GM23338 (cell line): ENCODE results near the gene TRAF5. TPM values are rescaled to one million over a fixed set of nuclear protein-coding genes. Genes with fewer than 3 reads are reported as not detected.

Experiments
- ATAC-seq: fragments of 200-7000 bp; cut with Tn5 transposase; 3 replicates; pipeline ENCODE4 v1.9.1; 2020
- DNase-seq: peaks from one replicate; pipeline ENCODE4 v3.0.0-alpha.2; 2015; ENCODE audit warnings: low spot score
- H2AFZ ChIP-seq: fragments of 200-600 bp; sonication (generic); 2 replicates; pipeline ENCODE4 v1.8.0; 2016; ENCODE audit warnings: antibody characterized with exemption, mild to moderate bottlenecking, moderate library complexity
- H3F3A ChIP-seq: fragments of 200-600 bp; sonication (generic); replicated peaks from 2 replicates; pipeline ENCODE4 v1.8.0; 2017; ENCODE audit warnings: antibody characterized with exemption, mixed run types, low read depth
- H3K27ac ChIP-seq: fragments of 200-600 bp; sonication (generic); 2 replicates; pipeline ENCODE4 v1.6.1; 2016; ENCODE audit warnings: low read depth
- H3K27me3 ChIP-seq: fragments of 200-600 bp; sonication (generic); 2 replicates; pipeline ENCODE4 v1.8.0; 2016; ENCODE audit warnings: mild to moderate bottlenecking, mixed run types, moderate library complexity; ENCODE audit not compliant: insufficient read depth
- H3K36me3 ChIP-seq: fragments of 200-600 bp; sonication (generic); 2 replicates; pipeline ENCODE4 v1.8.0; 2016; ENCODE audit warnings: mild to moderate bottlenecking; ENCODE audit not compliant: insufficient read depth
- H3K4me1 ChIP-seq: fragments of 200-600 bp; sonication (generic); 2 replicates; pipeline ENCODE4 v1.8.0; 2016; ENCODE audit warnings: mild to moderate bottlenecking, moderate library complexity; ENCODE audit not compliant: insufficient read depth
- H3K4me2 ChIP-seq: fragments of 200-600 bp; sonication (generic); 2 replicates; pipeline ENCODE4 v1.7.1; 2017; ENCODE audit warnings: mixed run types
- H3K4me3 ChIP-seq: fragments of 200-600 bp; sonication (generic); 2 replicates; pipeline ENCODE4 v1.6.1; 2016; ENCODE audit warnings: mixed run types
- H3K79me2 ChIP-seq: fragments of 200-600 bp; sonication (generic); replicated peaks from 2 replicates; pipeline ENCODE4 v1.8.0; 2017; ENCODE audit warnings: mild to moderate bottlenecking; ENCODE audit not compliant: insufficient read depth
- H3K9me2 ChIP-seq: fragments of 200-600 bp; sonication (generic); 2 replicates; pipeline ENCODE4 v1.8.0; 2017; ENCODE audit not compliant: insufficient read depth
- H4K20me1 ChIP-seq: fragments of 200-600 bp; sonication (generic); replicated peaks from 2 replicates; pipeline ENCODE4 v1.8.0; 2017; ENCODE audit warnings: mild to moderate bottlenecking; ENCODE audit not compliant: insufficient read depth
- H3K27ac Mint-ChIP-seq: 2 replicates; pipeline ENCODE4 v1.8.0; 2020; ENCODE audit warnings: inconsistent platforms, mild to moderate bottlenecking, moderate library complexity, mixed read lengths
- H3K27me3 Mint-ChIP-seq: 3 replicates; pipeline ENCODE4 v1.8.0; 2022; ENCODE audit warnings: low read depth, mild to moderate bottlenecking, moderate library complexity, mixed read lengths, inconsistent platforms; ENCODE audit not compliant: insufficient read depth, poor library complexity
- H3K36me3 Mint-ChIP-seq: 3 replicates; pipeline ENCODE4 v1.8.0; 2021; ENCODE audit warnings: low read depth, mild to moderate bottlenecking, inconsistent platforms, moderate library complexity, mixed read lengths
- H3K4me1 Mint-ChIP-seq: 3 replicates; pipeline ENCODE4 v1.8.0; 2020; ENCODE audit warnings: mild to moderate bottlenecking, inconsistent platforms, mixed read lengths
- H3K4me3 Mint-ChIP-seq: 3 replicates; pipeline ENCODE4 v1.8.0; 2021; ENCODE audit warnings: moderate library complexity, mild to moderate bottlenecking, inconsistent platforms, mixed read lengths
- H3K9me3 Mint-ChIP-seq: 3 replicates; pipeline ENCODE4 v1.8.0; 2020; ENCODE audit warnings: moderate library complexity, mild to moderate bottlenecking, inconsistent platforms, mixed read lengths
- CREB1 ChIP-seq: fragments of 250-450 bp; sonication (Bioruptor Pico); IDR thresholded peaks from 2 replicates; pipeline ENCODE4 v1.5.0; 2020; ENCODE audit warnings: low read depth, mild to moderate bottlenecking, moderate library complexity
- EZH2 ChIP-seq: fragments of 200-600 bp; sonication (generic); IDR thresholded peaks from one replicate; pipeline ENCODE4 v1.8.0; 2017; ENCODE audit warnings: antibody characterized with exemption, mild to moderate bottlenecking, low read depth; ENCODE audit not compliant: unreplicated experiment
- EZH2phosphoT487 ChIP-seq: fragments of 200-600 bp; sonication (generic); IDR thresholded peaks from one replicate; pipeline ENCODE4 v1.8.1; 2018; ENCODE audit warnings: antibody characterized with exemption; ENCODE audit not compliant: unreplicated experiment
- JUNB ChIP-seq: IDR thresholded peaks from one replicate; pipeline ENCODE4 v1.6.1; 2016; ENCODE audit warnings: antibody characterized with exemption; ENCODE audit not compliant: unreplicated experiment
- NANOG ChIP-seq: IDR thresholded peaks from 2 replicates; pipeline ENCODE4 v1.6.1; 2016; ENCODE audit warnings: antibody characterized with exemption, borderline replicate concordance
- POLR2AphosphoS5 ChIP-seq: IDR thresholded peaks from 2 replicates; pipeline ENCODE4 v1.6.1; 2016; ENCODE audit warnings: antibody characterized with exemption, low read depth
- STAT1 ChIP-seq: IDR thresholded peaks from one replicate; pipeline ENCODE4 v1.6.1; 2016; ENCODE audit warnings: antibody characterized with exemption; ENCODE audit not compliant: unreplicated experiment
- ZNF114 ChIP-seq: fragments of 250-450 bp; sonication (Bioruptor Pico); IDR thresholded peaks from 2 replicates; pipeline ENCODE4 v1.5.0; 2020; ENCODE audit warnings: mild to moderate bottlenecking, moderate library complexity
- ZNF331 ChIP-seq: fragments of 250-450 bp; sonication (Bioruptor Pico); IDR thresholded peaks from 2 replicates; pipeline ENCODE4 v1.5.0; 2020; ENCODE audit warnings: low read depth, mild to moderate bottlenecking, moderate library complexity
- polyA plus RNA-seq: library from polyadenylated mRNA; unstranded; fragments of >200 nt; fragmentation: Nextera tagmentation; extraction: Ambion mirVana; gene quantifications from 2 replicates; pipeline ENCODE4 v1.2.1, GENCODE V29; 2016
- total RNA-seq: library from RNA; depleted of rRNA; stranded (reverse); fragments of >200 nt; shearing (Covaris generic); gene quantifications from 2 replicates; pipeline ENCODE4 v1.2.3, GENCODE V29; 2014
- TF ChIP-seq, protein P1 (sequence below): IDR thresholded peaks from 2 replicates; pipeline ENCODE4 v1.6.1; 2016; ENCODE audit warnings: antibody characterized with exemption
- TF ChIP-seq, protein P2 (sequence below), 2 experiments: fragments of 200-600 bp in 1 of 2; sonication (generic) in 1 of 2; conservative IDR thresholded peaks; 2 replicates each; pipeline versions ENCODE4 v1.5.1 to v1.6.1; 2016 to 2017; ENCODE audit warnings: antibody characterized with exemption in 2 of 2, low read depth in 2 of 2, mild to moderate bottlenecking in 2 of 2, moderate library complexity in 1 of 2
- TF ChIP-seq, protein P3 (sequence below): IDR thresholded peaks from one replicate; pipeline ENCODE4 v1.6.1; 2018; ENCODE audit warnings: antibody characterized with exemption; ENCODE audit not compliant: unreplicated experiment
- TF ChIP-seq, protein P4 (sequence below): fragments of 250-450 bp; sonication (Bioruptor Pico); IDR thresholded peaks from 2 replicates; pipeline ENCODE4 v1.5.0; 2020; ENCODE audit warnings: mild to moderate bottlenecking, moderate library complexity

The TRAF5 gene
- total and polyA plus RNA-seq, 2 experiments from 2014 or later = 9.2 to 18.9 TPM

DNA sequence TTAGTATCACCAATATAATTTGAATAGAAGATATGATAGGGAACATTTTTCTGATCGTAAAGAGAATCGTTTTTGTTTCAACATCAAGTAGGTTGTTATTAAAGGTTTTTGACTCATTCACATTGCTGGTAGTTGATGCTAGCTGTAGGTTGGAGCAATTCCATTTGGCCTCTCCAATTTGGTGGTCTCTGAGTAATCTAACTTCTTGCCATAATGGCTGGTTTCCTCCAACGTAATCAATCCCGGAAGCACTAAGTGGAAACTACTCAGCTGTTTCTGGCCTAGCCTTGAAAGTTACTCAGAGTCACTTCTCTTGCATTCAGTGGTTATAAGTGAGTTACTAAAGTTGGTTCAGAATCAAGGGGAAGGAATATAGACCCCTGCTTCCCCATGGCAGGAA, 41.4 kb upstream of the TRAF5 start:
- H3K9me2 ChIP-seq = no peaks in the 10 kb centered on the region
- DNase-seq = no peak
- Mint-ChIP-seq H3K4me1 (no peaks in the 10 kb centered on the region), H3K4me3 (no peak overlapping the region), H3K27me3 (no peaks in the 10 kb centered on the region), H3K27ac (no peak overlapping the region), H3K36me3 (peaks cover 32% of the 10 kb centered on the region), H3K9me3 (no peaks in the 10 kb centered on the region)
- TF ChIP-seq, protein P1, sequence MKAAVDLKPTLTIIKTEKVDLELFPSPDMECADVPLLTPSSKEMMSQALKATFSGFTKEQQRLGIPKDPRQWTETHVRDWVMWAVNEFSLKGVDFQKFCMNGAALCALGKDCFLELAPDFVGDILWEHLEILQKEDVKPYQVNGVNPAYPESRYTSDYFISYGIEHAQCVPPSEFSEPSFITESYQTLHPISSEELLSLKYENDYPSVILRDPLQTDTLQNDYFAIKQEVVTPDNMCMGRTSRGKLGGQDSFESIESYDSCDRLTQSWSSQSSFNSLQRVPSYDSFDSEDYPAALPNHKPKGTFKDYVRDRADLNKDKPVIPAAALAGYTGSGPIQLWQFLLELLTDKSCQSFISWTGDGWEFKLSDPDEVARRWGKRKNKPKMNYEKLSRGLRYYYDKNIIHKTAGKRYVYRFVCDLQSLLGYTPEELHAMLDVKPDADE = no peak
- TF ChIP-seq, protein P2, sequence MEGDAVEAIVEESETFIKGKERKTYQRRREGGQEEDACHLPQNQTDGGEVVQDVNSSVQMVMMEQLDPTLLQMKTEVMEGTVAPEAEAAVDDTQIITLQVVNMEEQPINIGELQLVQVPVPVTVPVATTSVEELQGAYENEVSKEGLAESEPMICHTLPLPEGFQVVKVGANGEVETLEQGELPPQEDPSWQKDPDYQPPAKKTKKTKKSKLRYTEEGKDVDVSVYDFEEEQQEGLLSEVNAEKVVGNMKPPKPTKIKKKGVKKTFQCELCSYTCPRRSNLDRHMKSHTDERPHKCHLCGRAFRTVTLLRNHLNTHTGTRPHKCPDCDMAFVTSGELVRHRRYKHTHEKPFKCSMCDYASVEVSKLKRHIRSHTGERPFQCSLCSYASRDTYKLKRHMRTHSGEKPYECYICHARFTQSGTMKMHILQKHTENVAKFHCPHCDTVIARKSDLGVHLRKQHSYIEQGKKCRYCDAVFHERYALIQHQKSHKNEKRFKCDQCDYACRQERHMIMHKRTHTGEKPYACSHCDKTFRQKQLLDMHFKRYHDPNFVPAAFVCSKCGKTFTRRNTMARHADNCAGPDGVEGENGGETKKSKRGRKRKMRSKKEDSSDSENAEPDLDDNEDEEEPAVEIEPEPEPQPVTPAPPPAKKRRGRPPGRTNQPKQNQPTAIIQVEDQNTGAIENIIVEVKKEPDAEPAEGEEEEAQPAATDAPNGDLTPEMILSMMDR (conservative IDR thresholded peaks at IDR 0.05; ENCODE audit: low read depth in 2 of 2) = no peak
- TF ChIP-seq POLR2AphosphoS5 = no peak
- TF ChIP-seq, protein P3, sequence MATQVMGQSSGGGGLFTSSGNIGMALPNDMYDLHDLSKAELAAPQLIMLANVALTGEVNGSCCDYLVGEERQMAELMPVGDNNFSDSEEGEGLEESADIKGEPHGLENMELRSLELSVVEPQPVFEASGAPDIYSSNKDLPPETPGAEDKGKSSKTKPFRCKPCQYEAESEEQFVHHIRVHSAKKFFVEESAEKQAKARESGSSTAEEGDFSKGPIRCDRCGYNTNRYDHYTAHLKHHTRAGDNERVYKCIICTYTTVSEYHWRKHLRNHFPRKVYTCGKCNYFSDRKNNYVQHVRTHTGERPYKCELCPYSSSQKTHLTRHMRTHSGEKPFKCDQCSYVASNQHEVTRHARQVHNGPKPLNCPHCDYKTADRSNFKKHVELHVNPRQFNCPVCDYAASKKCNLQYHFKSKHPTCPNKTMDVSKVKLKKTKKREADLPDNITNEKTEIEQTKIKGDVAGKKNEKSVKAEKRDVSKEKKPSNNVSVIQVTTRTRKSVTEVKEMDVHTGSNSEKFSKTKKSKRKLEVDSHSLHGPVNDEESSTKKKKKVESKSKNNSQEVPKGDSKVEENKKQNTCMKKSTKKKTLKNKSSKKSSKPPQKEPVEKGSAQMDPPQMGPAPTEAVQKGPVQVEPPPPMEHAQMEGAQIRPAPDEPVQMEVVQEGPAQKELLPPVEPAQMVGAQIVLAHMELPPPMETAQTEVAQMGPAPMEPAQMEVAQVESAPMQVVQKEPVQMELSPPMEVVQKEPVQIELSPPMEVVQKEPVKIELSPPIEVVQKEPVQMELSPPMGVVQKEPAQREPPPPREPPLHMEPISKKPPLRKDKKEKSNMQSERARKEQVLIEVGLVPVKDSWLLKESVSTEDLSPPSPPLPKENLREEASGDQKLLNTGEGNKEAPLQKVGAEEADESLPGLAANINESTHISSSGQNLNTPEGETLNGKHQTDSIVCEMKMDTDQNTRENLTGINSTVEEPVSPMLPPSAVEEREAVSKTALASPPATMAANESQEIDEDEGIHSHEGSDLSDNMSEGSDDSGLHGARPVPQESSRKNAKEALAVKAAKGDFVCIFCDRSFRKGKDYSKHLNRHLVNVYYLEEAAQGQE = no peak
- no peak for TF ChIP-seq EZH2
- TF ChIP-seq CREB1 (CRISPR knock-in tag) = no peak
- no peak for TF ChIP-seq ZNF114 (CRISPR knock-in tag)
- TF ChIP-seq, protein P4, sequence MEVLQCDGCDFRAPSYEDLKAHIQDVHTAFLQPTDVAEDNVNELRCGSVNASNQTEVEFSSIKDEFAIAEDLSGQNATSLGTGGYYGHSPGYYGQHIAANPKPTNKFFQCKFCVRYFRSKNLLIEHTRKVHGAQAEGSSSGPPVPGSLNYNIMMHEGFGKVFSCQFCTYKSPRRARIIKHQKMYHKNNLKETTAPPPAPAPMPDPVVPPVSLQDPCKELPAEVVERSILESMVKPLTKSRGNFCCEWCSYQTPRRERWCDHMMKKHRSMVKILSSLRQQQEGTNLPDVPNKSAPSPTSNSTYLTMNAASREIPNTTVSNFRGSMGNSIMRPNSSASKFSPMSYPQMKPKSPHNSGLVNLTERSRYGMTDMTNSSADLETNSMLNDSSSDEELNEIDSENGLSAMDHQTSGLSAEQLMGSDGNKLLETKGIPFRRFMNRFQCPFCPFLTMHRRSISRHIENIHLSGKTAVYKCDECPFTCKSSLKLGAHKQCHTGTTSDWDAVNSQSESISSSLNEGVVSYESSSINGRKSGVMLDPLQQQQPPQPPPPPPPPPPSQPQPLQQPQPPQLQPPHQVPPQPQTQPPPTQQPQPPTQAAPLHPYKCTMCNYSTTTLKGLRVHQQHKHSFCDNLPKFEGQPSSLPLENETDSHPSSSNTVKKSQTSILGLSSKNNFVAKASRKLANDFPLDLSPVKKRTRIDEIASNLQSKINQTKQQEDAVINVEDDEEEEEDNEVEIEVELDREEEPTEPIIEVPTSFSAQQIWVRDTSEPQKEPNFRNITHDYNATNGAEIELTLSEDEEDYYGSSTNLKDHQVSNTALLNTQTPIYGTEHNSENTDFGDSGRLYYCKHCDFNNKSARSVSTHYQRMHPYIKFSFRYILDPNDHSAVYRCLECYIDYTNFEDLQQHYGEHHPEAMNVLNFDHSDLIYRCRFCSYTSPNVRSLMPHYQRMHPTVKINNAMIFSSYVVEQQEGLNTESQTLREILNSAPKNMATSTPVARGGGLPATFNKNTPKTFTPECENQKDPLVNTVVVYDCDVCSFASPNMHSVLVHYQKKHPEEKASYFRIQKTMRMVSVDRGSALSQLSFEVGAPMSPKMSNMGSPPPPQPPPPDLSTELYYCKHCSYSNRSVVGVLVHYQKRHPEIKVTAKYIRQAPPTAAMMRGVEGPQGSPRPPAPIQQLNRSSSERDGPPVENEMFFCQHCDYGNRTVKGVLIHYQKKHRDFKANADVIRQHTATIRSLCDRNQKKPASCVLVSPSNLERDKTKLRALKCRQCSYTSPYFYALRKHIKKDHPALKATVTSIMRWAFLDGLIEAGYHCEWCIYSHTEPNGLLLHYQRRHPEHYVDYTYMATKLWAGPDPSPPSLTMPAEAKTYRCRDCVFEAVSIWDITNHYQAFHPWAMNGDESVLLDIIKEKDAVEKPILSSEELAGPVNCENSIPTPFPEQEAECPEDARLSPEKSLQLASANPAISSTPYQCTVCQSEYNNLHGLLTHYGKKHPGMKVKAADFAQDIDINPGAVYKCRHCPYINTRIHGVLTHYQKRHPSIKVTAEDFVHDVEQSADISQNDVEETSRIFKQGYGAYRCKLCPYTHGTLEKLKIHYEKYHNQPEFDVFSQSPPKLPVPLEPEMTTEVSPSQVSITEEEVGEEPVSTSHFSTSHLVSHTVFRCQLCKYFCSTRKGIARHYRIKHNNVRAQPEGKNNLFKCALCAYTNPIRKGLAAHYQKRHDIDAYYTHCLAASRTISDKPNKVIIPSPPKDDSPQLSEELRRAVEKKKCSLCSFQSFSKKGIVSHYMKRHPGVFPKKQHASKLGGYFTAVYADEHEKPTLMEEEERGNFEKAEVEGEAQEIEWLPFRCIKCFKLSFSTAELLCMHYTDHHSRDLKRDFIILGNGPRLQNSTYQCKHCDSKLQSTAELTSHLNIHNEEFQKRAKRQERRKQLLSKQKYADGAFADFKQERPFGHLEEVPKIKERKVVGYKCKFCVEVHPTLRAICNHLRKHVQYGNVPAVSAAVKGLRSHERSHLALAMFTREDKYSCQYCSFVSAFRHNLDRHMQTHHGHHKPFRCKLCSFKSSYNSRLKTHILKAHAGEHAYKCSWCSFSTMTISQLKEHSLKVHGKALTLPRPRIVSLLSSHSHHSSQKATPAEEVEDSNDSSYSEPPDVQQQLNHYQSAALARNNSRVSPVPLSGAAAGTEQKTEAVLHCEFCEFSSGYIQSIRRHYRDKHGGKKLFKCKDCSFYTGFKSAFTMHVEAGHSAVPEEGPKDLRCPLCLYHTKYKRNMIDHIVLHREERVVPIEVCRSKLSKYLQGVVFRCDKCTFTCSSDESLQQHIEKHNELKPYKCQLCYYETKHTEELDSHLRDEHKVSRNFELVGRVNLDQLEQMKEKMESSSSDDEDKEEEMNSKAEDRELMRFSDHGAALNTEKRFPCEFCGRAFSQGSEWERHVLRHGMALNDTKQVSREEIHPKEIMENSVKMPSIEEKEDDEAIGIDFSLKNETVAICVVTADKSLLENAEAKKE (CRISPR knock-in tag) = no peak
- no peak for TF ChIP-seq JUNB
- no peak for TF ChIP-seq NANOG
- no peak for TF ChIP-seq EZH2phosphoT487
- no peak for TF ChIP-seq STAT1
- no peak for TF ChIP-seq ZNF331 (CRISPR knock-in tag)
- no peak overlapping the region for H3K4me2 ChIP-seq
- no peaks in the 10 kb centered on the region; the same call in 1 of the 2 replicates for H3F3A ChIP-seq
- H2AFZ ChIP-seq = no peak overlapping the region
- H3K27me3 ChIP-seq = no peaks in the 10 kb centered on the region
- peaks cover 30% of the 10 kb centered on the region; the same call in 1 of the 2 replicates for H3K36me3 ChIP-seq
- H3K4me1 ChIP-seq = peaks cover 5% of the 10 kb centered on the region; the same call in 1 of the 2 replicates
- H3K27ac ChIP-seq = no peak overlapping the region
- ATAC-seq = no peak
- H3K4me3 ChIP-seq = no peak overlapping the region
- no peaks in the 10 kb centered on the region; the same call in 1 of the 2 replicates for H3K79me2 ChIP-seq
- peaks cover 4% of the 10 kb centered on the region; the same call in 1 of the 2 replicates for H4K20me1 ChIP-seq
